HFFc6 (cell line): ENCODE results near the gene CACNA1C. TPM values are rescaled to one million over a fixed set of nuclear protein-coding genes. Genes with fewer than 3 reads are reported as not detected.

Experiments used
- DNase-seq: peaks from one replicate; pipeline ENCODE4 v3.0.0-alpha.2; 2018
- H3K27ac Mint-ChIP-seq: 2 replicates; pipeline ENCODE4 v1.8.0; 2020; ENCODE audit warnings: mild to moderate bottlenecking, mixed read lengths
- H3K27me3 Mint-ChIP-seq: 2 replicates; pipeline ENCODE4 v1.8.0; 2021; ENCODE audit warnings: mild to moderate bottlenecking, moderate library complexity, mixed read lengths; ENCODE audit not compliant: insufficient read depth
- H3K36me3 Mint-ChIP-seq: 2 replicates; pipeline ENCODE4 v1.8.0; 2021; ENCODE audit warnings: low read depth, mixed read lengths
- H3K4me1 Mint-ChIP-seq: 2 replicates; pipeline ENCODE4 v1.8.0; 2020; ENCODE audit warnings: low read depth, mixed read lengths
- H3K4me3 Mint-ChIP-seq: 2 replicates; pipeline ENCODE4 v1.8.0; 2020; ENCODE audit warnings: mild to moderate bottlenecking, moderate library complexity, mixed read lengths
- H3K9me3 Mint-ChIP-seq: 2 replicates; pipeline ENCODE4 v1.8.0; 2020; ENCODE audit warnings: mild to moderate bottlenecking, mixed read lengths
- CTCF ChIP-seq: fragments of 200-600 bp; sonication (generic); IDR thresholded peaks from 2 replicates; pipeline ENCODE4 v1.5.0; 2021; ENCODE audit warnings: antibody characterized with exemption, mild to moderate bottlenecking
- total RNA-seq, 6 experiments: library from RNA; stranded (reverse); fragmentation: NEBNext Ultra II Directional; extraction: Animal tissue kit (Norgen Biotek cat#: 25700); gene quantifications; 2 replicates in 1 of 6; 3 replicates in 5 of 6; pipeline ENCODE4 v1.2.3, GENCODE V29; 2021

Gene CACNA1C
- total RNA-seq, 6 experiments from 2014 or later: 6.7 to 11.5 (median 10.6) TPM

- Mint-ChIP-seq H3K4me3 (0 out of 2 replicates have a peak overlapping the region, but pooled peaks have one; percentile 30), H3K4me1 (peaks cover 98% of the 10 kb centered on the region), H3K27ac (peak overlapping the region; percentile 99), H3K36me3 (peaks cover 12% of the 10 kb centered on the region; the same call in 1 of the 2 replicates), H3K9me3 (no peaks in the 10 kb centered on the region), H3K27me3 (no peaks in the 10 kb centered on the region)
- TF ChIP-seq CTCF: no peak
- DNase-seq: peak; percentile 81
Observed at GRCh38 chr12:2338991-2339431, 286.2 kb downstream of the CACNA1C start.

- no peaks in the 10 kb centered on the region for H3K9me3 Mint-ChIP-seq
- no peak for TF ChIP-seq CTCF
- H3K36me3 Mint-ChIP-seq: no peaks in the 10 kb centered on the region
- peaks cover 81% of the 10 kb centered on the region for H3K4me1 Mint-ChIP-seq
- no peak for DNase-seq
- peak overlapping the region; percentile 9; the same call in 1 of the 2 replicates for H3K4me3 Mint-ChIP-seq
- peak overlapping the region; percentile 84 for H3K27ac Mint-ChIP-seq
- peaks cover 1% of the 10 kb centered on the region; the same call in 1 of the 2 replicates for H3K27me3 Mint-ChIP-seq
Observed at GRCh38 chr12:2341051-2341751, 288.4 kb downstream of the CACNA1C start.

GRCh38 chr12:2341871-2342270, 289.1 kb downstream of the CACNA1C start:
- no peak for TF ChIP-seq CTCF
- Mint-ChIP-seq H3K27me3 (peaks cover 1% of the 10 kb centered on the region; the same call in 1 of the 2 replicates), H3K9me3 (no peaks in the 10 kb centered on the region), H3K36me3 (no peaks in the 10 kb centered on the region), H3K4me1 (peaks cover 78% of the 10 kb centered on the region), H3K4me3 (peak overlapping the region; percentile 9; the same call in 1 of the 2 replicates), H3K27ac (peak overlapping the region; percentile 84)
- DNase-seq: peak; percentile 67

- no peak overlapping the region for H3K4me3 Mint-ChIP-seq
- peaks cover 69% of the 10 kb centered on the region for H3K4me1 Mint-ChIP-seq
- no peaks in the 10 kb centered on the region for H3K9me3 Mint-ChIP-seq
- peaks cover 1% of the 10 kb centered on the region; the same call in 1 of the 2 replicates for H3K27me3 Mint-ChIP-seq
- no peak for TF ChIP-seq CTCF
- no peaks in the 10 kb centered on the region for H3K36me3 Mint-ChIP-seq
- no peak for DNase-seq
- no peak overlapping the region for H3K27ac Mint-ChIP-seq
Observed at GRCh38 chr12:2343681-2344080, 290.9 kb downstream of the CACNA1C start.

GRCh38 chr12:2344476-2344875, 291.7 kb downstream of the CACNA1C start:
- H3K4me1 Mint-ChIP-seq: peaks cover 61% of the 10 kb centered on the region
- no peak overlapping the region for H3K4me3 Mint-ChIP-seq
- DNase-seq: no peak
- peaks cover 1% of the 10 kb centered on the region; the same call in 1 of the 2 replicates for H3K27me3 Mint-ChIP-seq
- no peak overlapping the region for H3K27ac Mint-ChIP-seq
- no peaks in the 10 kb centered on the region for H3K9me3 Mint-ChIP-seq
- no peaks in the 10 kb centered on the region for H3K36me3 Mint-ChIP-seq
- TF ChIP-seq CTCF: no peak
